HG03103 (cell line): ENCODE data around the gene ZNF317.
A peak's percentile ranks its signal among the peaks of the same experiment; 100 is the strongest.

Experiments used
- ATAC-seq: cut with Tn5 transposase; IDR thresholded peaks from one replicate; pipeline ENCODE4 v1.9.1; 2021; ENCODE audit warnings: low read depth; ENCODE audit not compliant: unreplicated experiment

The ZNF317 gene

DNA sequence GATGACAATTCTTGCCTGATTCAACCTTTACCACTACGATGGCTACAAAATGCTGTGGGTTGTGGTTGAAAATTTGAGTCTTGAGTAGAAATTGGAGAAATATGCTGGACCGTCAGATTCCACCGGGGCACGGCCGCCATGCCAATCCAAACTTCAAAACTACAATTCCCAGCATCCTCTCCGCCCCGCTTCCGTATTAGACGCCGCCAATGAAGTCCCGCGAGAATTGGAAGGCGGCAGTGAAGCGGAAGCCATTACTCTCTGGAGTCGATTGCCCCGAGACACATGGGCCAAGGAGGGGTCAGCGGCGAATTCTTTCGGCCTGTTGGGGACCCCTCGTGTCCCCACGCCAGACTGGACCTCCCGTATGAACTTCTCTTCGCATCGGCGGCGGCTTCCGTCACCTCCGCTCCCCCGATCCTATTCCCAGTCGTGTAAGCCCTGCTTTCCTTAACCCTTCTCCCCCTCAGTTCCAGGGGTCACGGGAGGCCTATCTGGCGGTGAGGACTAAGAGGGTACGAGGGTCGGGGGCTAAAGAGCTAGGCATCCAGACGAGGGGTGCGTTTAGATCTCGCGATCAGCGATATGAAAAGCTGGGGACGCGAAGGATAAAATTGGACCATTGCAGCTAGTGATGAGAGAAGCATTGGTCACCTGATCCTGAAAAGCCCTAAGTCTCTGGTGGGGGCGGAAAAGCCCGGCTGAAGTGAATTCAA is at the start of gene ZNF317:
TSS of gene ZNF317 (plus strand) at position 239 of the 716 bp plus-strand sequence. CDS start 15,620 bp downstream, outside the sequence.
- peak; percentile 94 for ATAC-seq

- no peak for ATAC-seq
These were observed 32.8 kb upstream of the ZNF317 start, which contains the start of gene OR7G2 for GRCh38 chr19:9107375-9107774. Gene OR7G2, minus strand, starts transcription at chr19:9107475. Its CDS starts 4,232 bp downstream, at chr19:9103243.

DNA sequence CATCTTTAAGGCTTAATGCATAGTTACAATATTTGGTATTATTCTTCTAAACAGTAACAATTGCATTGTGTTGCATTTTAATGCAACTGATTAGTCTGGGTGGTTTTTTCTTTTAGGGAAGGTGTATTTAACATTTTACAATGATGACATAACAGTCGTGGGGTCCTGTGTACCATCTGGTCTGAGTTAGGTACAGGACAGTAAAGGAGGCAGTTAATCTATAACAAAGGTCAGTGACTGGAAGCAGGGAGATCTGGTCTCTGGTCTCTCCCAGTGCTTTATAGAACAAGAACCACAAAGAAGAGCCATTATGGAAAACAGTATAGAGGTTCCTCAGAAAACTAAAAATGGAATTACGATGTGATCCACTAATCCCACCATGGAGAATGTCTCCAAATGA is 30.2 kb upstream of the ZNF317 start:
- ATAC-seq = no peak

GRCh38 chr19:9115307-9115813 is 24.8 kb upstream of the ZNF317 start, which contains the start of gene OR7G1:
Gene OR7G1, minus strand, starts transcription at chr19:9115763. Its CDS starts 0 bp downstream, at chr19:9115763.
- no peak for ATAC-seq

- no peak for ATAC-seq
These were observed 23.6 kb upstream of the ZNF317 start for GRCh38 chr19:9116547-9116946.

GRCh38 chr19:9126900-9127405 is 13.2 kb upstream of the ZNF317 start, which contains the start of gene OR7G3:
Gene OR7G3, minus strand, starts transcription at chr19:9126950. Its CDS starts 0 bp downstream, at chr19:9126950.
- no peak for ATAC-seq

DNA sequence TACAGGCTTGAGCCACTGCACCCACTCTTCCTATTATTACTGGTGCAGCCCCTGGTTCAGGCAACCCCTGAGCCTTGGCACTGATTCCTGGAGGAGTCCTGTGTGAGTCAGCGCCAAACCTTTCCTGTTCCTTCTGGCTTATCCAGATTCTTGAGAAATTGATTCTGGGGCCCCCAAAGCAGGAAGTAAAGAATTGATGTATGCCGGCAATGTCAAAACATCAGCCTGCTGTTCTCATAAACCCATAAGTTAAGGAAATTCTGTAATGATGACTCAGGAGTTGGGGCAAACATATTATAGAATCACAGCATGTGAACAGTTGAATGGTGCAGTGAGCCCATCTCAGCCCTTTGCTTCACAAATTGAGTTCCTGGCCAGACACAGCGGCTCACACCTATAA is 12.0 kb upstream of the ZNF317 start:
- ATAC-seq = no peak

GRCh38 chr19:9130965-9131364 is 9.2 kb upstream of the ZNF317 start:
- ATAC-seq = no peak

DNA sequence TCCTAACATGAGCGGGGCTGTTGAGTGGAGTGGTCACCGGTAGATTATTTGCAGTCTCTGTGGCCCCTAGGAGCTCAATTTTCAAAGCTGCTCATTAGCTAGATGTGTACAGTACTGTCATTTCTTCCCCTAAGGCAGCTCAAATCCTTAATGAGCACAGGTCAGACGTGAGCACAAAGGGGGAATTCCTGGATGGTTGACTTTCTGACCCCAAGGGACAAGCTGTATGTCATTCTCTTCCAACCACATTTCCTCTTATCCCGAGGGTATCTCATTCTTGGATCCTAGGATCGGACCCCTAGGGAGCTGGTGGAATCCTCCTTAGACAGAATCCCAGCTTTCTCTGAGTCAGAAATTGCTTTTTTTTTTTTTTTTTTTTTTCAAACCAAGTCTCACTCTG is 7.8 kb upstream of the ZNF317 start:
- ATAC-seq = no peak

GRCh38 chr19:9139609-9140158 is 513 bp upstream of the ZNF317 start:
- ATAC-seq = no peak

- no peak for ATAC-seq
These were observed 4.7 kb downstream of the ZNF317 start for GRCh38 chr19:9144920-9145319.

DNA sequence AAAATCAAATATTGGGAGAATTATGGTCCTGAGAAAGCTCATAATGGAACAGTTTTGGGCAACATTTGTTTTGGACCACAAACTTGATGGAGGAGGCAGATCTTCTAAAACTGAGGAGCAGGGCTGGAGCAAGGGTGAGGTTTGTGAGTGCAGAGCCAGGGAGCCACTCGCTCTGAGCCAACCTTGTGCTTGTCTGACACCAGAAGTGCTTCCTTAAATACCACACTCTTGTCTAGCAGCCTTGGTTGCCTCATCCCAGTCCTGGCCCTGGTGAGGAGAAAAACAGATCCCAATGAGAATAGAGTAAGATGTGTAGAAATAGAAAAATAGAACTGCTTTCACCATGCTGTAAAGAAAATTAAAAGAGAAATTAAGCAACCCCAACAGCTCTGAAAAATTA is 6.7 kb downstream of the ZNF317 start:
- ATAC-seq = no peak

- ATAC-seq = no peak
These were observed 8.5 kb downstream of the ZNF317 start for GRCh38 chr19:9148697-9149096.

DNA sequence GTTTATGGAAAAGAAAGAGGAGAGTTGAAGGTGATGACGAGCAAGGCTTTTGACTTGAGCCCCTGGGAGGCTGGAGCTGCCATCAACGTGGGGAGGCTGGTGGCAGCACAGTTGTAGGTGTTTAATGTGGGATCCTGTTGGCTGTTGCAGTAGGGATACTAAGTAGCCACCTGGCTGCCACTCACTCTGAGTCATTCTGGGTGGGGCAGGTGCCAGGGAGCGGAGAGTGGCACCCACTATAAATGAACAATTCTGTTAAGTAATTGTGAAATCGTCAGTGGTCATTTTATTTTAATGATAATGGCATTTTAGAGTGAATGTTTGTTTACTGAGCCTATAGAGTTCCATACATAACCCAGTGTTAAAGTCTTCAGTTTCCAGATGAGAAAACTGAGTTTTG is 9.8 kb downstream of the ZNF317 start:
- no peak for ATAC-seq

GRCh38 chr19:9150650-9151049 is 10.5 kb downstream of the ZNF317 start:
- no peak for ATAC-seq

- no peak for ATAC-seq
These were observed 11.2 kb downstream of the ZNF317 start for GRCh38 chr19:9151367-9151766.

- no peak for ATAC-seq
These were observed 15.4 kb downstream of the ZNF317 start for GRCh38 chr19:9155591-9155990.

DNA sequence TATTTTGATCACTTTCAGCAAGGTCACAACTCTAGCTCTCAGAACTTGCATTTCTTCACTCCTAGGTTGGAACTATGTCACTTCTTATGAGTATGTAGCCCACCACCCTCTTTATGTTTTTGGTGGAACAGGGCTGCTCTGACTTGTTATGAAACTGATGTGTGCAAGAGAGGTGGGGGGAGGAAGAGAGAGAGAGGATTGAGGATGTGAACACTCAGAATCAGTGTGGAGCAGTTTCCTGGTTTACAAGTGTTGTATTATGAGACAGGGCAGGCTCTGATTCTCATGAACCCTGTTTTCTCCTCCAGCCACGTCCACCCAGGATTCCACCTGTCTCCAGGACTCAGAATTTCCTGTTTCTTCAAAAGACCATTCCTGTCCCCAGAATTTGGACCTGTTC is 16.1 kb downstream of the ZNF317 start:
- no peak for ATAC-seq

GRCh38 chr19:9159891-9160290 is 19.7 kb downstream of the ZNF317 start:
- no peak for ATAC-seq

DNA sequence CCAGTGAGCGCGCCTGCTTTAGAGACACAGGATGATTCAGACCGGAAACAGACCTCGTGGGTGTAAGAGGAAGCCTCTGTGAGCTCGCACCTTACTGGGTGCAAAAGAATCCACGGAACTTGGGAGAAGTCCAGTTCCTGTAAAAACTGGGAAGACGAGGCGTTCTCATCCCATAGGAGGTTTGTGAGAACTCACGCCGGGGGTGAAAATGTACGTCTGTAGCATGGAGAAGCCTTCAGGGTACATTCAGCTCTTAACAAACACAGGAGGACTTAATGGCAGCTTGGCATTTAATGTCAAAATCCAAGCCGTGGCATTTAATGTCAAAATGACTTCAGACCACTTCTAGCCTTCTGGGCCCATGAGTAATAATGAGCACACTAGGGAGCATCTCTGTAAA is 21.2 kb downstream of the ZNF317 start:
- no peak for ATAC-seq

DNA sequence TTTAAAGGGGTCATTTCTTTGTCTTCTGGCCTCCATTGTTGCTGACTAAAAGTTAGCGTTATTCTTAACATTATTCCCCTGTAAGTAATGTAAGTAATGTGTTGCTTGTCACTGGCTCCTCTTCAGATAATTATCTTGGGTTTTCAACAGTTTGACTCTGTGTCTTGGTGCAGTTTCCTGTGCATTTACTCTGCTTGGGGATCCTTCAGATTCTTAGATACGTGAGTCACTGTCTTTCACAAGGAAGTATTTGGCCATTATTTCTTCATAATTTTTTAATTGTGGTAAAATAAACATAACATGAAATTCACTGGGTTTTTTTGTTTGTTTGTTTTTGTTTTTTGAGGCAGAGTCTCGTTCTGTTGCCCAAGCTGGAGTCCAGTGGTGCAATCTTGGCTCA is 25.1 kb downstream of the ZNF317 start:
- ATAC-seq = no peak

DNA sequence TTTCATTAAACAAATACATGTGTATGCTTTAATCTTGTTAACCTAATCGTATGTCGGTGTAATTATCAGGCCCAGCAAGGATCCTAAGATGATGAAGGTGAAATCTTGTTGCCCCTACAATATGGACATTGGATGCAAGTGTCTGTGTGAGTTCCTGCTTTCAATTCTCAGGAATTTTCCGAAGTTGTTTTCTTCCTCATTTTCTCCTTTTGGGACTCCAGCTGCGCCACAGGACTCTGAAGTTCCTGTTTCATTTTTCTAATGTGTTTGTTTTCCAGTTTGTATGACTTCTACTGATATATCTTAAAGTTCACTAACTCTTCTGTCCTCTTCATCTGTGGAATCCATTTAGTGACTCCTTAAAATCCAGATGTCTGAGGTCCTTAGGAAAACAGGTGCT is 26.6 kb downstream of the ZNF317 start:
- ATAC-seq = no peak
